IMR-90 (cell line): ENCODE data around the gene SLC51A. TPM values are rescaled to one million over a fixed set of nuclear protein-coding genes. Genes with fewer than 3 reads are reported as not detected.

ENCODE experiments used
- ATAC-seq: fragments of 200-7000 bp; cut with Tn5 transposase; 2 replicates; pipeline ENCODE4 v1.9.1; 2020; ENCODE audit warnings: low read depth, mild to moderate bottlenecking, moderate library complexity
- BruUV-seq: library from RNA; stranded (reverse); fragments of 400-500 nt; replicated peaks from 2 replicates; lab custom pipeline; 2021; lab: Mats Ljungman, UMichigan
- CTCF ChIA-PET: fragments of 300-600 bp; formaldehyde crosslinking; extraction: SDS; loops from one replicate; lab custom pipeline; 2021; ENCODE audit warnings: antibody characterized with exemption; lab: Yijun Ruan, JAX
- POLR2A ChIA-PET: fragments of 300-600 bp; sonication (Branson Sonifier 250); formaldehyde crosslinking; loops from one replicate; lab custom pipeline; 2022; ENCODE audit warnings: antibody characterized with exemption; ENCODE audit not compliant: unreplicated experiment; lab: Charles Lee
- DNase-seq: peaks from one replicate; pipeline ENCODE4 v3.0.0; 2013
- H2AFZ ChIP-seq: replicated peaks from 2 replicates; pipeline ENCODE3; 2013; ENCODE audit warnings: low read length, mild to moderate bottlenecking; ENCODE audit not compliant: poor library complexity
- H2AK5ac ChIP-seq: 2 replicates; pipeline ENCODE4 v1.6.1; 2013; ENCODE audit warnings: low read depth, low read length, inconsistent platforms
- H2AK9ac ChIP-seq: replicated peaks from 2 replicates; pipeline ENCODE3; 2013; ENCODE audit warnings: mild to moderate bottlenecking, low read depth, low read length, moderate library complexity; ENCODE audit not compliant: poor library complexity
- H2BK120ac ChIP-seq: 2 replicates; pipeline ENCODE4 v1.6.1; 2013; ENCODE audit warnings: low read depth, low read length, inconsistent platforms
- H2BK15ac ChIP-seq: 3 replicates; pipeline ENCODE4 v1.6.1; 2013; ENCODE audit warnings: low read depth, low read length, inconsistent platforms
- H2BK20ac ChIP-seq: 2 replicates; pipeline ENCODE4 v1.6.1; 2013; ENCODE audit warnings: low read depth, mild to moderate bottlenecking, inconsistent platforms, low read length, moderate library complexity
- H2BK5ac ChIP-seq: 2 replicates; pipeline ENCODE4 v1.6.1; 2013; ENCODE audit warnings: mild to moderate bottlenecking, low read depth, low read length, inconsistent platforms; ENCODE audit not compliant: poor library complexity, severe bottlenecking
- H3K14ac ChIP-seq: replicated peaks from 2 replicates; pipeline ENCODE4 v1.6.1; 2013; ENCODE audit warnings: low read depth, low read length, inconsistent platforms
- H3K18ac ChIP-seq: 2 replicates; pipeline ENCODE4 v1.6.1; 2013; ENCODE audit warnings: low read depth, low read length, control low read depth
- H3K23ac ChIP-seq: 2 replicates; pipeline ENCODE4 v1.6.1; 2013; ENCODE audit warnings: low read depth, low read length, inconsistent platforms
- H3K27ac ChIP-seq: 2 replicates; pipeline ENCODE4 v1.5.1; 2013; ENCODE audit warnings: mild to moderate bottlenecking, control low read depth, low read length; ENCODE audit not compliant: insufficient read depth
- H3K27me3 ChIP-seq: 2 replicates; pipeline ENCODE4 v1.6.1; 2013; ENCODE audit warnings: low read length; ENCODE audit not compliant: control insufficient read depth, insufficient read depth
- H3K36me3 ChIP-seq: 2 replicates; pipeline ENCODE4 v1.6.1; 2013; ENCODE audit warnings: low read length, mixed read lengths; ENCODE audit not compliant: control insufficient read depth, insufficient read depth
- H3K4ac ChIP-seq: 2 replicates; pipeline ENCODE4 v1.6.1; 2013; ENCODE audit warnings: low read depth, low read length, inconsistent platforms
- H3K4me1 ChIP-seq: 2 replicates; pipeline ENCODE4 v1.6.1; 2013; ENCODE audit warnings: low read length, mixed read lengths; ENCODE audit not compliant: control insufficient read depth, insufficient read depth
- H3K4me2 ChIP-seq: 2 replicates; pipeline ENCODE4 v1.6.1; 2013; ENCODE audit warnings: low read depth, mild to moderate bottlenecking, control low read depth, low read length, moderate library complexity
- H3K4me3 ChIP-seq: 2 replicates; pipeline ENCODE4 v1.5.1; 2013; ENCODE audit warnings: low read depth, mild to moderate bottlenecking, control low read depth, low read length, moderate library complexity; ENCODE audit not compliant: insufficient read depth
- H3K56ac ChIP-seq: 2 replicates; pipeline ENCODE4 v1.6.1; 2013; ENCODE audit warnings: low read length, inconsistent platforms; ENCODE audit not compliant: insufficient read depth; ENCODE audit errors: extremely low read depth
- H3K79me1 ChIP-seq, 2 experiments: 2 replicates each; pipeline ENCODE4 v1.6.1; 2013; ENCODE audit warnings: low read length in 2 of 2, inconsistent platforms in 1 of 2, low read depth in 1 of 2
- H3K9ac ChIP-seq: 2 replicates; pipeline ENCODE4 v1.6.1; 2013; ENCODE audit warnings: low read depth, low read length, control low read depth
- H3K9me1 ChIP-seq: 2 replicates; pipeline ENCODE4 v1.6.1; 2013; ENCODE audit warnings: low read length, inconsistent platforms; ENCODE audit not compliant: insufficient read depth
- H3K9me3 ChIP-seq: 2 replicates; pipeline ENCODE4 v1.6.1; 2013; ENCODE audit warnings: low read length; ENCODE audit not compliant: control insufficient read depth, insufficient read depth
- H4K20me1 ChIP-seq: 2 replicates; pipeline ENCODE4 v1.6.1; 2013; ENCODE audit warnings: low read length, inconsistent platforms; ENCODE audit not compliant: insufficient read depth
- H4K5ac ChIP-seq: 2 replicates; pipeline ENCODE4 v1.6.1; 2013; ENCODE audit warnings: mild to moderate bottlenecking, low read depth, low read length, control low read depth
- H4K8ac ChIP-seq, 2 experiments: 2 replicates each; pipeline ENCODE4 v1.6.1; 2013; ENCODE audit warnings: low read depth in 2 of 2, low read length in 2 of 2, control low read depth in 1 of 2, inconsistent platforms in 1 of 2
- H4K91ac ChIP-seq: 2 replicates; pipeline ENCODE4 v1.6.1; 2013; ENCODE audit warnings: low read depth, low read length, inconsistent platforms; ENCODE audit not compliant: insufficient read depth
- BHLHE40 ChIP-seq: fragments of 150-350 bp; IDR thresholded peaks from 2 replicates; pipeline ENCODE4 v1.6.1; 2016; ENCODE audit warnings: mild to moderate bottlenecking, low read depth, low read length
- CEBPB ChIP-seq: IDR thresholded peaks from 2 replicates; pipeline ENCODE4 v1.6.1; 2012; ENCODE audit warnings: low read depth, low read length, improper control_type of control experiment
- CHD1 ChIP-seq: IDR thresholded peaks from 2 replicates; pipeline ENCODE4 v1.6.1; 2012; ENCODE audit warnings: low read depth, low read length, improper control_type of control experiment
- ELK1 ChIP-seq: fragments of 150-350 bp; IDR thresholded peaks from 2 replicates; pipeline ENCODE4 v1.6.1; 2016; ENCODE audit warnings: low read depth, mild to moderate bottlenecking, low read length, moderate library complexity, borderline replicate concordance
- FOS ChIP-seq: fragments of 150-350 bp; IDR thresholded peaks from 2 replicates; pipeline ENCODE4 v1.6.1; 2016; ENCODE audit warnings: low read depth, low read length
- MAFK ChIP-seq: IDR thresholded peaks from 2 replicates; pipeline ENCODE4 v1.6.1; 2012; ENCODE audit warnings: low read depth, low read length, improper control_type of control experiment
- MAZ ChIP-seq: IDR thresholded peaks from 2 replicates; pipeline ENCODE4 v1.6.1; 2012; ENCODE audit warnings: low read depth, mild to moderate bottlenecking, low read length, improper control_type of control experiment, moderate library complexity, borderline replicate concordance
- MXI1 ChIP-seq: IDR thresholded peaks from 2 replicates; pipeline ENCODE4 v1.6.1; 2012; ENCODE audit warnings: low read depth, mild to moderate bottlenecking, low read length, moderate library complexity, borderline replicate concordance
- NFE2L2 ChIP-seq: fragments of 150-350 bp; IDR thresholded peaks from 2 replicates; pipeline ENCODE4 v1.6.1; 2016; ENCODE audit warnings: low read depth, mild to moderate bottlenecking, low read length
- POLR2A ChIP-seq: IDR thresholded peaks from 2 replicates; pipeline ENCODE4 v1.6.1; 2012; ENCODE audit warnings: mild to moderate bottlenecking, low read depth, low read length
- RAD21 ChIP-seq: IDR thresholded peaks from 2 replicates; pipeline ENCODE4 v1.6.1; 2012; ENCODE audit warnings: low read length, improper control_type of control experiment
- RCOR1 ChIP-seq: IDR thresholded peaks from 2 replicates; pipeline ENCODE4 v1.6.1; 2012; ENCODE audit warnings: mild to moderate bottlenecking, low read length, improper control_type of control experiment; ENCODE audit not compliant: insufficient replicate concordance
- SMC3 ChIP-seq: fragments of 150-350 bp; IDR thresholded peaks from 2 replicates; pipeline ENCODE4 v1.6.1; 2016; ENCODE audit warnings: low read depth, mild to moderate bottlenecking, antibody characterized with exemption, low read length, moderate library complexity
- WGBS, 2 experiments: methylation state at CpG; one replicate each; pipeline versions ENCODE4 v1.1.5 to v1.1.7; 2013; ENCODE audit warnings: missing lambda C conversion rate in 2 of 2; ENCODE audit not compliant: insufficient read length in 1 of 2; ENCODE audit errors: extremely low coverage in 2 of 2; 5-methylcytosine and 5-hydroxymethylcytosine counted together
- dilution Hi-C: fragments of 300-500 bp; cut with HindIII; formaldehyde crosslinking; loops from one replicate; pipeline ENCODE4 v1.14.3; 2018; ENCODE audit warnings: low sequenced_read_pairs; ENCODE audit not compliant: unreplicated experiment
- in situ Hi-C: fragments of 300-500 bp; cut with MboI; formaldehyde crosslinking; loops from 3 replicates; pipeline ENCODE4 v1.14.3; 2019; ENCODE audit warnings: low sequenced_read_pairs, inconsistent platforms, mixed read lengths
- intact Hi-C: fragments of 100-400 bp; cut with micrococcal nuclease; formaldehyde crosslinking; loops from 2 replicates; pipeline ENCODE4 v1.10.0; 2022
- polyA plus RNA-seq, 3 experiments: library from polyadenylated mRNA; depleted of rRNA; stranded (reverse); fragments of >200 nt; gene quantifications; 2 replicates each; pipeline ENCODE4 v1.2.3, GENCODE V29; 2012; ENCODE audit warnings: low replicate concordance in 1 of 3
- total RNA-seq: library from RNA; depleted of rRNA; stranded (reverse); fragments of >200 nt; gene quantifications from 2 replicates; pipeline ENCODE4 v1.2.3, GENCODE V29; 2012
- TF ChIP-seq, protein P1 (sequence below): conservative IDR thresholded peaks from 2 replicates; pipeline ENCODE4 v1.5.1; 2012; ENCODE audit warnings: mild to moderate bottlenecking, low read depth, low read length, improper control_type of control experiment

SLC51A gene
- total and polyA plus RNA-seq, 2 of the 4 experiments (the other 2 are of a cell fraction): not detected

DNA sequence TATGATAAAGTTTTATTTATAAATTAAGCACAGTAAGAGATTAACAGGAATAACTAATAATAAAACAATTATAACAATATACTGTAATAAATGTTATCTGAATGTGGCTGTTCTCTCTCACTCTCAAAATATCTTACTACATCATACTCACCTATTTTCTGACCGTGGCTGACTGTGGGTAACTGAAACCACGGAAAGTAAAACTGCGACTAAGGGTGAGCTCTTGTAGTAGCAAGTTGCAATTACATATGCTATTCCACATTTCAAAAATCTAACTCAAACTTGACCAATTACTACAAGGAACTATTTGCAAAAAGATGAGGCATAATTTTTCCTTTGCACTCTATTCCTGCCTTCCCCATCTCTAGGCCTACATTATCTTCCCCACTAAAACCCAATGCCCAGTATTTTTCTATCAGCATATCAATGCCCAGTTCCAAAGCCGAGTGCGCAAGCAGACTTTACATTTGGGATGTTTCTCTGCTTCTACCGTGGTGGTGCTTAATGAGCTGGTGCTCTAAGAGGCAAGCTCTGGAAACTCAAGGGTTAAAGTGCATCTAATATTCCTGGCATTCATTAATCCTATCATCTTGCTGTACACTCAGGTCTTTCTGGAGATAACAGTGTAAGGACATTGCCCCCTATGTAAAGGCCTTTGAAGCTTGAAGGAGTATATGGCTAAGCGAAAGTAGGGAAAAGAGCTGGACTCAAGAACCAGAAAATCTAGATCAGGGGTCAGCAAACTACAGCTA is 64.5 kb downstream of the SLC51A start (continued):
- no peak for TF ChIP-seq BHLHE40

DNA sequence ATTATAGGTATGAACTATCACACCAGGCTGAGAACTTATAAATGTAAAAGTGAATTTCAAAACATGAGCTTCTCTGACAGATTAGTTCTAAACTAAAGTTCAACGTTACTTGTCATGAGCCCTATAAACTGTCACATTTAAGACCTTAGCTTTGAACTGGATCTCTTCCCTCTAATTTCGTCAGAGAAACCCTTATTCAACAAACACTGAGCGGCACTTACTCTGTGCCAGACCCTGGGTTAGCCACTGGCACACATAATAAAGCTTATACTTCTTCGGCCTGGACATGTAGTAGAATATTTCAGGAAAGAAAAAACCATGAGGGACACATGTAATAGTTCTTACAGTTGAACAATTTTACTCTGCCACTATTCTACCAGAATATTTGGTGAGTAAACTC is 65.6 kb downstream of the SLC51A start:
- no peak overlapping the region for H2AFZ ChIP-seq
- no peak overlapping the region for H3K9ac ChIP-seq
- no peak overlapping the region for H2AK5ac ChIP-seq
- H3K9me3 ChIP-seq: no peaks in the 10 kb centered on the region
- DNase-seq (no peak), ATAC-seq (no peak)
- dilution Hi-C loops (no loop called here), intact Hi-C loops (no loop called here), in situ Hi-C loops (no loop called here)
- no peak overlapping the region for H3K14ac ChIP-seq
- H3K4me3 ChIP-seq: no peak overlapping the region
- H3K18ac ChIP-seq: no peak overlapping the region
- H4K8ac ChIP-seq: no peak overlapping the region
- no peak overlapping the region for H2AK9ac ChIP-seq
- H3K79me1 ChIP-seq: peaks cover 10 to 71% of the 10 kb centered on the region in 2 experiments
- H3K36me3 ChIP-seq: no peaks in the 10 kb centered on the region
- no peak overlapping the region for H4K5ac ChIP-seq
- no peak overlapping the region for H4K91ac ChIP-seq
- no peak overlapping the region for H3K23ac ChIP-seq
- peaks cover 10% of the 10 kb centered on the region for H3K4me1 ChIP-seq
- no peak overlapping the region for H2BK5ac ChIP-seq
- H4K20me1 ChIP-seq: peaks cover 28% of the 10 kb centered on the region; the same call in 1 of the 2 replicates
- H2BK120ac ChIP-seq: no peak overlapping the region
- TF ChIP-seq MAZ (no peak), ELK1 (no peak), MXI1 (no peak), NFE2L2 (no peak), SMC3 (no peak), CHD1 (no peak), CEBPB (no peak), RCOR1 (no peak), MAFK (no peak), POLR2A (no peak), RAD21 (no peak), FOS (no peak)
- TF ChIP-seq, protein P1, sequence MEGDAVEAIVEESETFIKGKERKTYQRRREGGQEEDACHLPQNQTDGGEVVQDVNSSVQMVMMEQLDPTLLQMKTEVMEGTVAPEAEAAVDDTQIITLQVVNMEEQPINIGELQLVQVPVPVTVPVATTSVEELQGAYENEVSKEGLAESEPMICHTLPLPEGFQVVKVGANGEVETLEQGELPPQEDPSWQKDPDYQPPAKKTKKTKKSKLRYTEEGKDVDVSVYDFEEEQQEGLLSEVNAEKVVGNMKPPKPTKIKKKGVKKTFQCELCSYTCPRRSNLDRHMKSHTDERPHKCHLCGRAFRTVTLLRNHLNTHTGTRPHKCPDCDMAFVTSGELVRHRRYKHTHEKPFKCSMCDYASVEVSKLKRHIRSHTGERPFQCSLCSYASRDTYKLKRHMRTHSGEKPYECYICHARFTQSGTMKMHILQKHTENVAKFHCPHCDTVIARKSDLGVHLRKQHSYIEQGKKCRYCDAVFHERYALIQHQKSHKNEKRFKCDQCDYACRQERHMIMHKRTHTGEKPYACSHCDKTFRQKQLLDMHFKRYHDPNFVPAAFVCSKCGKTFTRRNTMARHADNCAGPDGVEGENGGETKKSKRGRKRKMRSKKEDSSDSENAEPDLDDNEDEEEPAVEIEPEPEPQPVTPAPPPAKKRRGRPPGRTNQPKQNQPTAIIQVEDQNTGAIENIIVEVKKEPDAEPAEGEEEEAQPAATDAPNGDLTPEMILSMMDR: no peak
- no TSS peak for BruUV-seq
- H3K9me1 ChIP-seq: peaks cover 4% of the 10 kb centered on the region; the same call in 1 of the 2 replicates
- WGBS, 2 experiments: no CpG with 5 or more reads among the region's 4 CpGs
- POLR2A ChIA-PET: no interaction called here
- no peak overlapping the region for H3K4ac ChIP-seq
- H3K27me3 ChIP-seq: no peaks in the 10 kb centered on the region
- H3K27ac ChIP-seq: no peak overlapping the region
- CTCF ChIA-PET: interaction anchor here (1.8 kb wide), 1 partner anchor 28 kb away, joined by 6 read pairs; no protein-coding TSS in a partner anchor
- H2BK20ac ChIP-seq: no peak overlapping the region
- H3K4me2 ChIP-seq: no peak overlapping the region
- no peak overlapping the region for H2BK15ac ChIP-seq
- H3K56ac ChIP-seq: no peak overlapping the region
